GM18867 (cell line): Measurements from ENCODE around the gene SCGB1D2.
"Not testable (repeated sequence)": the region's sequence is repeated elsewhere in the genome, so short reads cannot be mapped to it uniquely, and the experiment has no call there.

Source experiments
- ATAC-seq: cut with Tn5 transposase; IDR thresholded peaks from one replicate; pipeline ENCODE4 v1.9.1; 2021; ENCODE audit warnings: mild to moderate bottlenecking, moderate library complexity; ENCODE audit not compliant: unreplicated experiment

Gene SCGB1D2

DNA sequence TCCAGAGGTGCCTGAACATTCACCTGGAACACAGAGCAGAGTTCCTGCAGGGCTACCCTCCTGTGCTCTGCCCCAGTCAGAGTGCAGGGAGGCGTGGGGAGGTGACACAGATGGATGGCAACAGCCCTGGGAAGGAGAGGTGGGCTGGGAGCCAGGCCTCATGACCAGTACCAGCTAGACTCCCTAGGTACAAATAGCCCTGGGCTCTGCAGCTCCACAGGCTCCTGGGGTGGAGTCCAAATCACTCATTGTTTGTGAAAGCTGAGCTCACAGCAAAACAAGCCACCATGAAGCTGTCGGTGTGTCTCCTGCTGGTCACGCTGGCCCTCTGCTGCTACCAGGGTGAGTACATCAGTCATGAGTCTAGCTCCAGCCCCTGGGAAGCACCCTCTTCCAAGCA lies at the start of gene SCGB1D2:
Gene SCGB1D2 (plus strand): TSS at position 219 of the 400 bp plus-strand sequence. CDS start 69 bp downstream, at position 288.
- ATAC-seq: no peak

DNA sequence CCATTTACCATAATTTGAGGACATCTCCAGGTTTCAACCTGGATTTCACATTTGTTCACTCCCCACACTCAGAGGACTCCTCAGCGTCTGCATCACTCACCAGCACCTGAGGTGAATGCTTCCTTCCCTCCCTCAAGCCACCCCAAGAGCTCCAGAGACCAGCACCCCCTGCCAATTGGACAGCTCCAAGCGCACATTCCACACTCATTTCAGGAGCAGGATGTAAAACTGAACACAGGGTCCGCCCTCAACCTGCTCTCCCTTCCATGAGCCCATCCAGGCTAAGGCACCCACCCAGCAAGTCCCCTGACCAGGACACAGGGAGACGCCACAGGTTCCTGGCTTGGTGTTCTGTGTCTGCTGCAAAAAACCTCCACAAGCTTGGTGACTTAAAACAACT lies 48.1 kb upstream of the SCGB1D2 start:
- ATAC-seq: no peak

DNA sequence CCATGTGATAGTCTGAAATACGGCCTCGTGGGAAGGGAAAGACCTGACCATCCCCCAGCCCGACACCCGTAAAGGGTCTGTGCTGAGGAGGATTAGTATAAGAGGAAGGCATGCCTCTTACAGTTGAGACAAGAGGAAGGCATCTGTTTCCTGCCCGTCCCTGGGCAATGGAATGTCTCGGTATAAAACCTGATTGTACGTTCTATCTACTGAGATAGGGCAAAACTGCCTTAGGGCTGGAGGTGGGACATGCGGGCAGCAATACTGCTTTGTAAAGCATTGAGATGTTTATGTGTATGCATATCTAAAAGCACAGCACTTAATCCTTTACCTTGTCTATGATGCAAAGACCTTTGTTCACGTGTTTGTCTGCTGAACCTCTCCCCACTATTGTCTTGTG lies 47.0 kb upstream of the SCGB1D2 start:
- not testable (repeated sequence) for ATAC-seq

- no peak for ATAC-seq
Measured at GRCh38 chr11:62195945-62196344, 46.1 kb upstream of the SCGB1D2 start.

DNA sequence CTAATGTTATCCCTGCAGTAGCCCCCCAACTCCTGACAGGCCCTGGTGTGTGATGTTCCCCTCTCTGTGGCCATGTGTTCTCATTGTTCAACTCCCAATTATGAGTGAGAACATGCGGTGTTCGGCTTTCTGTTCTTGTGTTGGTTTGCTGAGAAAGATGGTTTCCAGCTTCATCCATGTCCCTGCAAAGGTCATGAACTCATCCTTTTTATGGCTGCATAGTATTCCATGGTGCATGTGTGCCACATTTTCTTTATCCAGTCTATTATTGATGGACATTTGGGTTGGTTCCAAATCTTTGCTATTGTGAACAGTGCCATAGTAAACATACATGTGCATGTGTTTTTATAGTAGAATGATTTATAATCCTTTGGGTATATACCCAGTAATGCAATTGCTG lies 44.6 kb upstream of the SCGB1D2 start:
- not testable (repeated sequence) for ATAC-seq

DNA sequence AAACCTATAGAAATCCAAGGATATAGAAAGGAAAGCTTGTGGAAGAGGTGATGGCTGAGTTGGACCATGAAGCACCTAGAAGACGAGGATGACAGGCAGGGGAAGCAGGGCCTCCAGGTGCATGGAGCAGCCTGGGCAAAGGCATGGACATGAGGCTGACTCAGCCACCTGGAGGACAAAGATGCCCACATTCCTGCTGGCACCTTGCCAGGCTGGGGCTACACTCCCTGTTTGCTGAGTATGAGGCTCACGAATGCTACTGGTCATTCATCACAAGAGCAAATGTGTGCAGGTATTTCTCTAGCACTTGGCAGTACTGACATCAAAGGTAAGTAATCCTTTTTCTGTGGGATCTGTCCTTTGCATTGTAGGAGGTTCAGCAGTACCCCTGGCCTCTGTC lies 40.7 kb upstream of the SCGB1D2 start:
- ATAC-seq: no peak

- no peak for ATAC-seq
Measured at GRCh38 chr11:62202910-62203309, 39.1 kb upstream of the SCGB1D2 start.

DNA sequence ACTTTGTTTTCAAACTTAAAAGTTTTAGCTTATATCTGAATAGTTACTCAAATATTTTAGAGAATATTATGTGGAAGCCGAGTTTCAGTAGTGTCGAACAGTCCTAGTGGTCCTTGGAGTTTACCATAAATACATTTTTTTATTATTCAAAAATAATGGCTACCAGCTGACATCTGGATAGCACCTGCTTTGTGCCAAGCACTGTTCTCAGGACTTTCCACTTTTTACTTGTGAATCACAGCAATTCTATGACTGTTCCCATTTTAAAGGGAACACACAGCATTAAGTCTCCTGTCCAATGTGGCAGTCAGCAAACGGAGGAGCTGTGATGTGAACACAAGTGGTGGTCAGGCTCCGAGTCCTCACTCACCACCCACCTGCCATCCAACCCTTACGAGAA lies 37.6 kb upstream of the SCGB1D2 start:
- ATAC-seq: no peak

GRCh38 chr11:62205441-62205840 lies 36.6 kb upstream of the SCGB1D2 start:
- no peak for ATAC-seq

DNA sequence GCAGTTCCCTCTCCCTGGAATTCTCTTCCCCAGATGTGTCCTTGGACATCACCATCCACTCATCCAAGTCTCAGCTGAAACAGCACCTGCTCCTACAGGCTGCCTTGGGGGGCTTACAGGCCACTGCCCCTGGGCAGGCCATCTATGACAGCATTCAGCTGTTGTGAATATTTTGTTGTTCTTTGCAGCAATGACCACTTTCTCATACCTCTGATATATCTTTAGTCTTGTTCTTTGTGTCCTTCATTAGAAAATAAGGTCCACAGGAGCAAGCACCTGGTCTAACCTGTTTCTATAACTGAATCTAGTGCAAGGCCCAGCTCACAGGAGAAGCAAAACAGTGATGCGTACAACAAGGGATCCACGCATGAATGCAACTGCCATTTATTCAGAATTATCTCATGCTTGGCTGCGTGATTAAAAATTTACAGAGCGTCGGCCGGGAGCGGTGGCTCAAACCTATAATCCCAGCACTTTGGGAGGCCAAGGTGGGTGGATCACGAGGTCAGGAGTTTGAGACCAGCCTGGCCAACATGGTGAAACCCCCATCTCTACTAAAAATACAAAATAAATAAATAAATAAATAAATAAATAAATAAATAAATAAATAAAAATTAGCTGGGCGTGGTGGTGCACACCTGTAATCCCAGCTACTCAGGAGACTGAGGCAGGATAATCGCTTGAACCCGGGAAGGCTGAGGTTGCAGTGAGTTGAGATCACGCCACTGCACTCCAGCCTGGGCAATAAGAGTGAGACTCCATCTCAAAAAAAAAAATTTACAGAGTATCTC lies 35.6 kb upstream of the SCGB1D2 start:
- not testable (repeated sequence) for ATAC-seq

- ATAC-seq: no peak
Measured at GRCh38 chr11:62208785-62209144, 33.3 kb upstream of the SCGB1D2 start.

DNA sequence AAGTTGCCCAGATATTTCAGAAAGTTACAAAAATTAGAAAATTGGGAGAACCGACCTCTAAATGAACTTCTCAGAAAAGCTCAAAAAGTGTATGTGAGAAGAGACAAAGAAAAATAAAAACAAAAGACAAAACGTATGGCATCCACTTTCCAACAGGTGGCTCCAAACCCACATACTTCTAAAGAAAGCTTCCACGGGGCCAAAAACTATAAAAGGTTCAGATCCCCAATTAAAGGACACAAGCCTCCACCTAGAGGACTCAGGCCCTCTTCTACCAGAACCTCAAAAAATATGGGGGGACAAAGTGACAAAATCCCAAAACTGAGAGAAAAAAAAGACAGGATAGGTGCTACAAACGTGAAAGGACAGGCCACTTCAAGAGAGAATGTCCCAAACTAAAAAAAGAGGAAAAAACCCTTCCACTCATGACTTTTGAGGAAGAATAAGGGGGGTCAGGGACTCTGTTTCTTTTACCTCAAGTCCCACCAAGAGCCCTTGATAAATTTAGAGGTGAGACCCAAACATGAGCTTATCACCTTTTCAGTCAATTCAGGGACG lies 24.8 kb upstream of the SCGB1D2 start:
- no peak for ATAC-seq

DNA sequence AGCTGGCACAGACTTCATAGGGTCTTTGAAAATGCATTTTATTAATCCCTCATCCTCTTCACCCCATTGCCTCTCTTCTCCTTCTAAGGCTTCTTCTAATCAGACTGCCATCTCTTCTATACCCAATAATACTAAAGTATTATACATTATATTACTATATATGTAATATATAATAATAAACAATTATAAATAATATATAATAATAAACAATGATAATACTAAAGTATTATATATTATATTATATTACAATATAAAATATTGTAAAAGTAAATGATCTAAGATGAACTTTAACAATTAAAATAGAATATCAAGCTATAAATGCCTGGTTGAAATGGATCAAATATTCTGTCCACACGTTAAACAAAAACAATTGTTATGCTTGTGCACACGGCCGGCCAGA lies 20.5 kb upstream of the SCGB1D2 start:
- ATAC-seq: no peak

GRCh38 chr11:62223095-62223494 lies 18.9 kb upstream of the SCGB1D2 start:
- ATAC-seq: no peak

- ATAC-seq: no peak
Measured at GRCh38 chr11:62233730-62234129, 8.3 kb upstream of the SCGB1D2 start.

- ATAC-seq: no peak
Measured at GRCh38 chr11:62236187-62236586, 5.9 kb upstream of the SCGB1D2 start.

- ATAC-seq: no peak
Measured at GRCh38 chr11:62237499-62237898, 4.5 kb upstream of the SCGB1D2 start.

- no peak for ATAC-seq
Measured at GRCh38 chr11:62238151-62238550, 3.9 kb upstream of the SCGB1D2 start.

DNA sequence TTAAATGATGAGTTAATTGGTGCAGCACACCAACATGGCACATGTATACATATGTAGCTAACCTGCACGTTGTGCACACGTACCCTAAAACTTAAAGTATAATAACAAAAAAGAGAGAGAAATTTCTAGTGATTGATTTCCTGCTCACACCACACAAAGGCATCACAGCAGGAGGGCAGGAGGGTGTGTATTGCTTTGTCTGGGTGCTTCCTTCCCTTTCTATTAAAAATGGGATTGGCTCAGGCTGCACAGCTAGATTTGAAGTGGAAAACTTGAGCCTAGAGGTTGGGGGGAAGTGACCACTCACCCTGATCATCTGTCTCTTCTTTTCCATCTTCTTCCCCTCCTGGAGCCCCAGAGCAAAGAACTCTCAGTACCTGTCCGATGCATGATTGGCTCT lies 944 bp upstream of the SCGB1D2 start:
- ATAC-seq: no peak

DNA sequence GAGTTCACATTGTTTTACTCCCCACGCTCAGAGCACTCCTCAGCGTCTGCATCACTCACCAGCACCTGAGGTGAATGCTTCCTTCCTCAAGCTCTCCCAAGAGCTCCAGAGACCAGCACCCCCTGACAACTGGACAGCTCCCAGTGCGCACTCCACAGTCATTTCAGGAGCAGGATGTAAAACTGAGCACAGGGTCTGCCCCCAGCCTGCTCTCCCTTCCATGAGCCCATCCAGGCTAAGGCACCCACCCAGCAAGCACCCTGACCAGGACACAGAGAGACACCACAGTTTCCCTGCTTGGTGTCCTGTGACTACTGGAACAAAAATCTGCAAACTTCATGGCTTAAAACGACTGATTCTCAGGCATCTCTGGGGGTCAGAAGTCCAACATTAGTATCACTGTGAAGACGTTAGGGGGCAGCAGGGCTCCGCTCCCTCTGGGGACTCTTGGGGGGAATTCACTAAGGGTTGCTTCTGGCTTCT lies 3.3 kb downstream of the SCGB1D2 start:
- ATAC-seq: no peak

GRCh38 chr11:62251698-62252097 lies 9.7 kb downstream of the SCGB1D2 start:
- no peak for ATAC-seq

DNA sequence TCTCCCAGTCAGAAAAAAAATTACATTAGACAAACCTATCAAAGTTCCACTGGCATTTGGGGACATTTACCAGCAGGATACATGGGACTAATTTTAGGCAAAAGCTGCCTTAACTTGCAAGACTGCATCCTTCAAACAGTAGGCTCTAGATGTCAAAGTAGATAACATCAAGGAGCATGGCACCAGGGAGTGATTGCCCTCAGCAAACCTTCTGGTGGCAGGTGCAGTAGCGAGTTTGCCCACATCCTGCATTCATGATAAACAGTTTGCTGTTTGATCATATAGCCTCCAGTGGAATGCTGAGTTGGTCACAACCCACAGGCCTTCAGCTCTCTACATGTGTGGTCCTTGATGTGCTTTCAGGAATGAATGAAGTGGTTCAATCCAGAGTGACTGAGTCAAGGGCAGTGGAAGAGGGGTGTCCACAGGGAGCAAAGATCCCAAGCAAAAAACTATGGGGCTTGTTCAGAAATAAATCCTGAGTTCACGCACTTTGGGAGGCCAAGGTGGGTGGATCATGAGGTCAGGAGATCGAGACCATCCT lies 12.0 kb downstream of the SCGB1D2 start:
- no peak for ATAC-seq
